SU-DHL-6 (cell line): ENCODE results near the gene EYA2.

ENCODE experiments used
- CTCF ChIP-seq: fragments of 200-600 bp; sonication (generic); IDR thresholded peaks from one replicate; pipeline ENCODE4 v1.5.1; 2017; ENCODE audit warnings: antibody characterized with exemption, mild to moderate bottlenecking, low read length, moderate library complexity; ENCODE audit not compliant: insufficient read depth, poor library complexity, severe bottlenecking
- EZH2phosphoT487 ChIP-seq: fragments of 200-600 bp; sonication (generic), shearing (Covaris generic); conservative IDR thresholded peaks from 2 replicates; pipeline ENCODE4 v1.6.1; 2018; ENCODE audit warnings: mild to moderate bottlenecking, antibody characterized with exemption, low read length, moderate library complexity, mixed read lengths

DNA sequence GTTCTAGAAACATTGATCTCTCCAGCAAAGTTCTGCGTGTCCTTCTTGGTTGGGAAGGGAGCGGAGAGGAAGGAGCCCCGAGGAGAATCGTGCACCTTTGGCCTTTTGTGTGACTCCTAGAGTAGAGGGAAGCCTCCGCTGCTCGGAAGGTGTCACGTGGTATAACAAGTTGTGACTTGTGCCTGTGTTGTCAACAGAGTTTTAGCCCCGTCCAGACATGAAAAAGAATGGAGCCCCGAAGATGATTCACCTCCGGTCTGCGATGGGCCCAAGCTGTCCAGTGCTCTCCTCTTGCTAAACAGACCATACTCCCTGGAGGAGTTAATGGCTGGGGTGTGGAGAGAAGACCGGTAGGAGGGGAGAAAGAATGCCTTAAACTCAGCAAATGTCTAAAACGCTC, 7.0 kb downstream of the EYA2 start:
- no peak for TF ChIP-seq CTCF
- no peak for TF ChIP-seq EZH2phosphoT487
